OCI-LY3 (cell line): ENCODE results near the gene MAP2K7.
A peak's percentile ranks its signal among the peaks of the same experiment; 100 is the strongest.

Experiments
- CTCF ChIP-seq: fragments of 200-600, 300-600 bp; sonication (generic); IDR thresholded peaks from 2 replicates; pipeline ENCODE4 v1.5.1; 2014; ENCODE audit warnings: antibody characterized with exemption, low read length, low read depth
- EZH2phosphoT487 ChIP-seq: fragments of 200-600 bp; shearing (Covaris generic); IDR thresholded peaks from 2 replicates; pipeline ENCODE4 v1.6.1; 2018; ENCODE audit warnings: antibody characterized with exemption, mixed run types, low read depth

GRCh38 chr19:7916103-7916954 is 12.7 kb downstream of the MAP2K7 start:
- peak; percentile 23 for TF ChIP-seq CTCF
- TF ChIP-seq EZH2phosphoT487, result no peak
